ENCODE data around the gene TENM4. TPM values are rescaled to one million over a fixed set of nuclear protein-coding genes. Genes with fewer than 3 reads are reported as not detected.
A peak's percentile ranks its signal among the peaks of the same experiment; 100 is the strongest.

TENM4 gene
- total RNA-seq, 1 donor from 2014 or later: 5.1 TPM

DNA sequence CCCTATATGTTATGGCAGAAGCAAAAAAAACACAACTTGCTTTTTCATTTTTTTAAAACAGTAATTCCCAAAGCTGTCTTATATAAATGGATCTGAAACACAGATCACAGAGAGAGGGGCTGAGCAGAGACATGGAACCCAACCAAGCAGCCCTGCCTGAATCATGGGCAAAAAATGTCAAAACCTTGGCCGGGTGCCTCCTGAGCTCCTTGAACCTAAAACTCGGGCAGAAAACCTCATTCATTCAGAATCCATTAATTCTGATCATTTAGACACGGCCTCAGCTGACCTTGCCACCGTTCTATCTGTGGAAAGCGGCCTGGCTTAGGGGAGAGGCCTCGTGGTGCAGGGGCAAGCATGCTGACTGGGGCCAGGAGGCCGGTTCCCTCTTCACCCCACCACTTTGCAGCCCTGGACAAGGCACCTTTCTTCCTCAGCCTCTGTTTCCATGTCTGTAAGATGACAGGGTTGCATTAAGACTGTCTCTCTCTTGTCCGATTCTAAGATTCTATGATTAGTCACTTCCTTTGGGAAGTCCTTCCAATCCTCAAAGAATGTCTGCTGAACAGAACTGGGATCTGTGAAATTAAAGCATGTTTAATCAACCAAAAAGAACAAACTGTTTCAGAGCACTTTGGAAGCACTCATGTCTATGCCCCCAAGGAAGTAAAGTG, 26.0 kb downstream of the TENM4 start:
- H3K4me3 ChIP-seq: no peak overlapping the region
- H3K27me3 Mint-ChIP-seq (ENCODE audit: insufficient read depth, low read depth): no peaks in the 10 kb centered on the region
- no peaks in the 10 kb centered on the region for H3K36me3 ChIP-seq
- no peaks in the 10 kb centered on the region for H3K9me3 ChIP-seq (ENCODE audit: low read depth)
- H3K79me2 ChIP-seq (ENCODE audit: low read depth): no peaks in the 10 kb centered on the region
- H3K4me3 Mint-ChIP-seq: no peak overlapping the region
- H3K4me1 ChIP-seq: peaks cover 7% of the 10 kb centered on the region
- peaks cover 13% of the 10 kb centered on the region for H3K4me1 Mint-ChIP-seq
- H3F3A ChIP-seq (ENCODE audit: low read depth): no peaks in the 10 kb centered on the region
- no peak overlapping the region for H3K4me2 ChIP-seq
- peaks cover 15% of the 10 kb centered on the region for H3K36me3 Mint-ChIP-seq
- no peak overlapping the region for H3K27ac ChIP-seq
- H3K27ac Mint-ChIP-seq: no peak overlapping the region
- no peaks in the 10 kb centered on the region for H3K27me3 ChIP-seq
- no peak overlapping the region for H3K9ac ChIP-seq
- no peaks in the 10 kb centered on the region for H4K20me1 ChIP-seq (ENCODE audit: low read depth)
- no peak for DNase-seq (ENCODE audit: low spot score)
- H2AFZ ChIP-seq (replicated peaks): no peak overlapping the region
- H3K9me3 Mint-ChIP-seq: peaks cover 12% of the 10 kb centered on the region
- TF ChIP-seq EZH2 (IDR thresholded peaks at IDR 0.05) (no peak), EZH2phosphoT487 (IDR thresholded peaks at IDR 0.05) (no peak)
- TF ChIP-seq, protein P1, sequence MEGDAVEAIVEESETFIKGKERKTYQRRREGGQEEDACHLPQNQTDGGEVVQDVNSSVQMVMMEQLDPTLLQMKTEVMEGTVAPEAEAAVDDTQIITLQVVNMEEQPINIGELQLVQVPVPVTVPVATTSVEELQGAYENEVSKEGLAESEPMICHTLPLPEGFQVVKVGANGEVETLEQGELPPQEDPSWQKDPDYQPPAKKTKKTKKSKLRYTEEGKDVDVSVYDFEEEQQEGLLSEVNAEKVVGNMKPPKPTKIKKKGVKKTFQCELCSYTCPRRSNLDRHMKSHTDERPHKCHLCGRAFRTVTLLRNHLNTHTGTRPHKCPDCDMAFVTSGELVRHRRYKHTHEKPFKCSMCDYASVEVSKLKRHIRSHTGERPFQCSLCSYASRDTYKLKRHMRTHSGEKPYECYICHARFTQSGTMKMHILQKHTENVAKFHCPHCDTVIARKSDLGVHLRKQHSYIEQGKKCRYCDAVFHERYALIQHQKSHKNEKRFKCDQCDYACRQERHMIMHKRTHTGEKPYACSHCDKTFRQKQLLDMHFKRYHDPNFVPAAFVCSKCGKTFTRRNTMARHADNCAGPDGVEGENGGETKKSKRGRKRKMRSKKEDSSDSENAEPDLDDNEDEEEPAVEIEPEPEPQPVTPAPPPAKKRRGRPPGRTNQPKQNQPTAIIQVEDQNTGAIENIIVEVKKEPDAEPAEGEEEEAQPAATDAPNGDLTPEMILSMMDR (IDR thresholded peaks at IDR 0.05): no peak

DNA sequence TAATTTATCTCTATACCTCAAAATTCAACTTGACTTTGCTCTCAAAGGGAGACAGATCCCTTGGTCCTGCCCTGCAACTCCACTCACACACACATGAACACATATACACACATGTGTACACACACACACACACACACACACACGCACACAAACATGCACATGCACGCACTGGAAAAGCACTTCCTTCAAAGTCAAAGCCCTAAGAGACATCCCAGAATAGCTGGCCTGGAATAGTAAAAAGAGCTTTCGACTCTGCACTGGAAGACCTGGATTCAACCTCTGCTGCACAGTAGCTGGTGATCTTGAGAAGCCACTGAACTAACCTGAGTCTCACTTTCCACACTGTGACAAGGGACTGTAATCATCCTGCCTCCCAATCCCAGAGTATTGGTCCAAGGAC, 26.8 kb downstream of the TENM4 start:
- Mint-ChIP-seq H3K9me3 (peaks cover 12% of the 10 kb centered on the region), H3K4me1 (peaks cover 13% of the 10 kb centered on the region), H3K27ac (no peak overlapping the region), H3K27me3 (ENCODE audit: insufficient read depth, low read depth) (no peaks in the 10 kb centered on the region), H3K4me3 (no peak overlapping the region), H3K36me3 (peaks cover 15% of the 10 kb centered on the region)
- Histone ChIP-seq H3K79me2 (ENCODE audit: low read depth) (no peaks in the 10 kb centered on the region), H2AFZ (replicated peaks) (no peak overlapping the region), H3F3A (ENCODE audit: low read depth) (no peaks in the 10 kb centered on the region), H3K9ac (no peak overlapping the region), H3K27ac (no peak overlapping the region), H3K27me3 (no peaks in the 10 kb centered on the region), H3K9me3 (ENCODE audit: low read depth) (no peaks in the 10 kb centered on the region), H3K4me2 (no peak overlapping the region), H3K4me1 (peaks cover 7% of the 10 kb centered on the region), H4K20me1 (ENCODE audit: low read depth) (no peaks in the 10 kb centered on the region), H3K4me3 (no peak overlapping the region), H3K36me3 (no peaks in the 10 kb centered on the region)
- no peak for TF ChIP-seq EZH2 (IDR thresholded peaks at IDR 0.05)
- TF ChIP-seq EZH2phosphoT487 (IDR thresholded peaks at IDR 0.05): no peak
- TF ChIP-seq, protein P1 (IDR thresholded peaks at IDR 0.05): no peak
- no peak for DNase-seq (ENCODE audit: low spot score)

DNA sequence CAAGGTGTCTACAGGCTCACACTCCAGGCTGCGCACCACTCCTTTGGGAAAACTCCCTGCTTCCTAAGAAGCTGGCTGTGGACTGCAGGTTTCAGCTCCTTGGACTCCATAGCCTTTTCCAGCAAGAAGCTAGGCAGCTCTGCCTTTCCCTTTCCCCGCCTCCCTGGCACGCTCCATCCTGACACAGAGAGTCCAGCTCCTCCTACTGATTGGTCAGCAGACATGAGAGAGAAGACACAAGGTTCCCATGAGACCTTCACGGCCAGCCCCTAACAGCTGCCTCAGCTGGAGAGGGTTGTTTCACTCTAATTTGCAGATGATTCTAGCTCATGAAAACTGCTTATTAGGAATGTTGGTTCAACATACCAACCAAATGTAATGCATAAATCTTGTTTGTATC, 27.6 kb downstream of the TENM4 start:
- no peaks in the 10 kb centered on the region for H3K27me3 Mint-ChIP-seq (ENCODE audit: insufficient read depth, low read depth)
- H3K4me1 Mint-ChIP-seq: peaks cover 13% of the 10 kb centered on the region
- no peaks in the 10 kb centered on the region for H3K36me3 ChIP-seq
- H3K4me2 ChIP-seq: no peak overlapping the region
- H3K36me3 Mint-ChIP-seq: peaks cover 15% of the 10 kb centered on the region
- no peaks in the 10 kb centered on the region for H3F3A ChIP-seq (ENCODE audit: low read depth)
- no peak overlapping the region for H3K4me3 ChIP-seq
- no peak overlapping the region for H3K9ac ChIP-seq
- DNase-seq (ENCODE audit: low spot score): peak; percentile 68
- H2AFZ ChIP-seq (replicated peaks): no peak overlapping the region
- H3K4me1 ChIP-seq: peaks cover 7% of the 10 kb centered on the region
- no peak overlapping the region for H3K4me3 Mint-ChIP-seq
- peaks cover 12% of the 10 kb centered on the region for H3K9me3 Mint-ChIP-seq
- TF ChIP-seq, protein P1 (IDR thresholded peaks at IDR 0.05): no peak
- TF ChIP-seq EZH2 (IDR thresholded peaks at IDR 0.05): no peak
- TF ChIP-seq EZH2phosphoT487 (IDR thresholded peaks at IDR 0.05): no peak
- H4K20me1 ChIP-seq (ENCODE audit: low read depth): no peaks in the 10 kb centered on the region
- H3K27ac Mint-ChIP-seq: peak overlapping the region; percentile 60
- H3K9me3 ChIP-seq (ENCODE audit: low read depth): no peaks in the 10 kb centered on the region
- no peaks in the 10 kb centered on the region for H3K79me2 ChIP-seq (ENCODE audit: low read depth)
- H3K27ac ChIP-seq: no peak overlapping the region
- H3K27me3 ChIP-seq: no peaks in the 10 kb centered on the region

All from neural progenitor cell (in vitro differentiated cells).